ENCODE measurements around the gene MROH2B. TPM values are rescaled to one million over a fixed set of nuclear protein-coding genes. Genes with fewer than 3 reads are reported as not detected.

The MROH2B gene
- total and polyA plus RNA-seq, 2 donors from 2014 or later = not detected

- no peak overlapping the region for H3K9ac ChIP-seq (ENCODE audit: low read length in 3 of 3)
- TF ChIP-seq, protein P1, sequence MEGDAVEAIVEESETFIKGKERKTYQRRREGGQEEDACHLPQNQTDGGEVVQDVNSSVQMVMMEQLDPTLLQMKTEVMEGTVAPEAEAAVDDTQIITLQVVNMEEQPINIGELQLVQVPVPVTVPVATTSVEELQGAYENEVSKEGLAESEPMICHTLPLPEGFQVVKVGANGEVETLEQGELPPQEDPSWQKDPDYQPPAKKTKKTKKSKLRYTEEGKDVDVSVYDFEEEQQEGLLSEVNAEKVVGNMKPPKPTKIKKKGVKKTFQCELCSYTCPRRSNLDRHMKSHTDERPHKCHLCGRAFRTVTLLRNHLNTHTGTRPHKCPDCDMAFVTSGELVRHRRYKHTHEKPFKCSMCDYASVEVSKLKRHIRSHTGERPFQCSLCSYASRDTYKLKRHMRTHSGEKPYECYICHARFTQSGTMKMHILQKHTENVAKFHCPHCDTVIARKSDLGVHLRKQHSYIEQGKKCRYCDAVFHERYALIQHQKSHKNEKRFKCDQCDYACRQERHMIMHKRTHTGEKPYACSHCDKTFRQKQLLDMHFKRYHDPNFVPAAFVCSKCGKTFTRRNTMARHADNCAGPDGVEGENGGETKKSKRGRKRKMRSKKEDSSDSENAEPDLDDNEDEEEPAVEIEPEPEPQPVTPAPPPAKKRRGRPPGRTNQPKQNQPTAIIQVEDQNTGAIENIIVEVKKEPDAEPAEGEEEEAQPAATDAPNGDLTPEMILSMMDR (IDR thresholded peaks at IDR 0.05; ENCODE audit: borderline replicate concordance, extremely low read depth, insufficient read depth) = no peak
- H3K36me3 ChIP-seq (ENCODE audit: control insufficient read depth in 2 of 3, insufficient read depth in 3 of 3, low read length in 3 of 3) = no peaks in the 10 kb centered on the region
- H3K27ac ChIP-seq (ENCODE audit: low read depth in 2 of 2, low read length in 2 of 2) = no peak overlapping the region
- no peaks in the 10 kb centered on the region for H3K27me3 ChIP-seq (ENCODE audit: control insufficient read depth, insufficient read depth, low read length)
- DNase-seq = no peak
- peaks cover 0 to 3% (median 0%) of the 10 kb centered on the region in 3 donors for H3K4me1 ChIP-seq (ENCODE audit: control insufficient read depth in 2 of 3, insufficient read depth in 2 of 3, low read depth in 1 of 3, low read length in 3 of 3)
- intact Hi-C loops (cut with DNase I) = no loop called here
- no peak for FAIRE-seq
- no peaks in the 10 kb centered on the region for H3K9me3 ChIP-seq (ENCODE audit: control insufficient read depth in 2 of 3, insufficient read depth in 1 of 3, low read length in 3 of 3)
- no peak overlapping the region for H3K4me3 ChIP-seq (ENCODE audit: low read length in 3 of 3)
Measured at GRCh38 chr5:40983781-40984180, 87.4 kb downstream of the MROH2B start.

DNA sequence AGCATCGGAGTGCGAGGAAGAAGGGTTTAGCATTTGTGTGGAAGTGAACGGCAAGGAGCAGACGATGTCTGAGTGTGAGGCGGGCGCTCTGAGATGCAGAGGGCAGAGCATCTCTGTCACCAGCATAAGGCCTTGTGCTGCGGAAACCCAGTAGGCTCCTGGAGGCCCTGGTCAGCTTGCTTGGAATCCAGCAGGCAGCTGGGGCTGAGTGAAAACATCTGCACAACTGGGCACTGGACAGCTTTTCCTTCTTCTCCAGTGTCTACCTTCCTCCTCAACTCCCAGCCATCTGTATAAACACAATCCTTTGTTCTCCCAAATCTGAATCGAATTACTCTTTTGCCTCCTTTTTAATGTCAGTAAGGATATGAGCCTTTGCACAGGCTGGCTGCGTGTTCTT is 89.7 kb downstream of the MROH2B start:
- Histone ChIP-seq H3K9me3 (ENCODE audit: control insufficient read depth in 2 of 3, insufficient read depth in 1 of 3, low read length in 3 of 3) (no peaks in the 10 kb centered on the region), H3K9ac (ENCODE audit: low read length in 3 of 3) (no peak overlapping the region), H3K27ac (ENCODE audit: low read depth in 2 of 2, low read length in 2 of 2) (no peak overlapping the region), H3K4me3 (ENCODE audit: low read length in 3 of 3) (no peak overlapping the region), H3K27me3 (ENCODE audit: control insufficient read depth, insufficient read depth, low read length) (no peaks in the 10 kb centered on the region), H3K4me1 (ENCODE audit: control insufficient read depth in 2 of 3, insufficient read depth in 2 of 3, low read depth in 1 of 3, low read length in 3 of 3) (no peaks in the 10 kb centered on the region), H3K36me3 (ENCODE audit: control insufficient read depth in 2 of 3, insufficient read depth in 3 of 3, low read length in 3 of 3) (no peaks in the 10 kb centered on the region)
- intact Hi-C loops (cut with DNase I) = no loop called here
- FAIRE-seq = no peak
- peak in 3 of 5 donors; percentile 19 to 46 (median 24) for DNase-seq
- TF ChIP-seq, protein P1 (IDR thresholded peaks at IDR 0.05; ENCODE audit: borderline replicate concordance, extremely low read depth, insufficient read depth) = no peak

DNA sequence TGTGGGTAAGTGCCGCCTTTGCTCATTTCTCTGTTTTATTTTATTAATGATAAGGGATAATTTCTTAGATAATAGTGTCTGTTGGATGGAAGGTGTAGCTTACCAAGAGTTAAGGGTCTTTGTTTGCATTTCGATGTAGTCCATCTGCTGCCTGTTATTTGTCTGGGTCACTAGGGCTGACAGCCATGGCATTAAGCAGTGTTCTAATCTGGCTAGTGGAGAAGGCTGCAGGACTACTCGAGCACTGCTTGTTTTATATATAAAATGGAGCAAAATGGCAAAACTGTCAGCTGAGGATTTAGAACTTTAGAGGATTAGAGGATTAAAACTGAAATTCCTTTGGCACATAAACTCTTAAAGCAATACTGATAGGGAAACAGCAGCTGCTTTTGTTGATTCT is 94.3 kb downstream of the MROH2B start:
- DNase-seq (no peak), FAIRE-seq (no peak)
- no peak overlapping the region for H3K27ac ChIP-seq (ENCODE audit: low read depth in 2 of 2, low read length in 2 of 2)
- no peak overlapping the region for H3K4me3 ChIP-seq (ENCODE audit: low read length in 3 of 3)
- H3K4me1 ChIP-seq (ENCODE audit: control insufficient read depth in 2 of 3, insufficient read depth in 2 of 3, low read depth in 1 of 3, low read length in 3 of 3) = no peaks in the 10 kb centered on the region
- H3K9me3 ChIP-seq (ENCODE audit: control insufficient read depth in 2 of 3, insufficient read depth in 1 of 3, low read length in 3 of 3) = no peaks in the 10 kb centered on the region
- TF ChIP-seq, protein P1 (IDR thresholded peaks at IDR 0.05; ENCODE audit: borderline replicate concordance, extremely low read depth, insufficient read depth) = no peak
- intact Hi-C loops (cut with DNase I) = no loop called here
- no peaks in the 10 kb centered on the region for H3K27me3 ChIP-seq (ENCODE audit: control insufficient read depth, insufficient read depth, low read length)
- no peaks in the 10 kb centered on the region for H3K36me3 ChIP-seq (ENCODE audit: control insufficient read depth in 2 of 3, insufficient read depth in 3 of 3, low read length in 3 of 3)
- H3K9ac ChIP-seq (ENCODE audit: low read length in 3 of 3) = no peak overlapping the region

GRCh38 chr5:40976041-40976440 is 95.1 kb downstream of the MROH2B start:
- no peak for DNase-seq
- intact Hi-C loops (cut with DNase I) = no loop called here
- no peaks in the 10 kb centered on the region for H3K9me3 ChIP-seq (ENCODE audit: control insufficient read depth in 2 of 3, insufficient read depth in 1 of 3, low read length in 3 of 3)

More at GRCh38 chr5:40976041-40976440, 95.1 kb downstream of the MROH2B start:
- no peaks in the 10 kb centered on the region for H3K36me3 ChIP-seq (ENCODE audit: control insufficient read depth in 2 of 3, insufficient read depth in 3 of 3, low read length in 3 of 3)
- TF ChIP-seq, protein P1 (IDR thresholded peaks at IDR 0.05; ENCODE audit: borderline replicate concordance, extremely low read depth, insufficient read depth) = no peak
- H3K4me3 ChIP-seq (ENCODE audit: low read length in 3 of 3) = no peak overlapping the region
- FAIRE-seq = no peak
- no peak overlapping the region for H3K9ac ChIP-seq (ENCODE audit: low read length in 3 of 3)
- H3K27me3 ChIP-seq (ENCODE audit: control insufficient read depth, insufficient read depth, low read length) = no peaks in the 10 kb centered on the region
- no peak overlapping the region for H3K27ac ChIP-seq (ENCODE audit: low read depth in 2 of 2, low read length in 2 of 2)
- H3K4me1 ChIP-seq (ENCODE audit: control insufficient read depth in 2 of 3, insufficient read depth in 2 of 3, low read depth in 1 of 3, low read length in 3 of 3) = no peaks in the 10 kb centered on the region

Measured in kidney (tissue), 14 donors.